Measurements from ENCODE around the gene COL28A1.

The COL28A1 gene

GRCh38 chr7:7323921-7324320 is 211.8 kb downstream of the COL28A1 start:
- H3K4me3 ChIP-seq (replicated peaks; ENCODE audit: low read depth, low read length), result no peak overlapping the region
- TF ChIP-seq CTCF (IDR thresholded peaks at IDR 0.05; ENCODE audit: low read length, missing control alignments), result no peak
- DNase-seq (ENCODE audit: low read depth), result no peak

- TF ChIP-seq CTCF (IDR thresholded peaks at IDR 0.05; ENCODE audit: low read length, missing control alignments), result no peak
- DNase-seq (ENCODE audit: low read depth), result no peak
- no peak overlapping the region for H3K4me3 ChIP-seq (replicated peaks; ENCODE audit: low read depth, low read length)
Measured at GRCh38 chr7:7323352-7323751, 212.3 kb downstream of the COL28A1 start.

- H3K4me3 ChIP-seq (replicated peaks; ENCODE audit: low read depth, low read length), result no peak overlapping the region
- no peak for TF ChIP-seq CTCF (IDR thresholded peaks at IDR 0.05; ENCODE audit: low read length, missing control alignments)
- peak; percentile 4 for DNase-seq (ENCODE audit: low read depth)
Measured at GRCh38 chr7:7321681-7322080, 214.0 kb downstream of the COL28A1 start.

GRCh38 chr7:7318601-7319000 is 217.1 kb downstream of the COL28A1 start:
- no peak overlapping the region for H3K4me3 ChIP-seq (replicated peaks; ENCODE audit: low read depth, low read length)
- no peak for TF ChIP-seq CTCF (IDR thresholded peaks at IDR 0.05; ENCODE audit: low read length, missing control alignments)
- DNase-seq (ENCODE audit: low read depth), result no peak

- DNase-seq (ENCODE audit: low read depth), result no peak
- no peak for TF ChIP-seq CTCF (IDR thresholded peaks at IDR 0.05; ENCODE audit: low read length, missing control alignments)
- H3K4me3 ChIP-seq (replicated peaks; ENCODE audit: low read depth, low read length), result no peak overlapping the region
Measured at GRCh38 chr7:7317850-7318249, 217.8 kb downstream of the COL28A1 start.

- no peak for TF ChIP-seq CTCF (IDR thresholded peaks at IDR 0.05; ENCODE audit: low read length, missing control alignments)
- no peak for DNase-seq (ENCODE audit: low read depth)
- no peak overlapping the region for H3K4me3 ChIP-seq (replicated peaks; ENCODE audit: low read depth, low read length)
Measured at GRCh38 chr7:7315851-7316250, 219.8 kb downstream of the COL28A1 start.

- TF ChIP-seq CTCF (IDR thresholded peaks at IDR 0.05; ENCODE audit: low read length, missing control alignments), result no peak
- no peak for DNase-seq (ENCODE audit: low read depth)
- H3K4me3 ChIP-seq (replicated peaks; ENCODE audit: low read depth, low read length), result no peak overlapping the region
Measured at GRCh38 chr7:7312323-7312722, 223.3 kb downstream of the COL28A1 start.
